Calu3 (cell line): Measurements from ENCODE around the gene SLC44A5. TPM values are rescaled to one million over a fixed set of nuclear protein-coding genes. Genes with fewer than 3 reads are reported as not detected.

Experiments
- BruUV-seq: library from RNA; stranded (reverse); fragments of 400-500 nt; replicated peaks from 2 replicates; lab custom pipeline; 2021; lab: Mats Ljungman, UMichigan
- CTCF ChIA-PET: fragments of 300-600 bp; sonication (Branson Sonifier 250); formaldehyde crosslinking; loops from one replicate; lab custom pipeline; 2022; ENCODE audit warnings: antibody characterized with exemption; lab: Charles Lee
- DNase-seq: peaks from one replicate; pipeline ENCODE4 v3.0.0; 2022
- H3K27ac Mint-ChIP-seq: one replicate; pipeline ENCODE4 v1.8.0; 2022; ENCODE audit warnings: mixed read lengths; ENCODE audit not compliant: unreplicated experiment
- H3K27me3 Mint-ChIP-seq: one replicate; pipeline ENCODE4 v1.8.0; 2022; ENCODE audit warnings: mixed read lengths; ENCODE audit not compliant: unreplicated experiment
- H3K36me3 Mint-ChIP-seq: one replicate; pipeline ENCODE4 v1.8.0; 2022; ENCODE audit warnings: mild to moderate bottlenecking, moderate library complexity, mixed read lengths; ENCODE audit not compliant: insufficient read depth, unreplicated experiment
- H3K4me1 Mint-ChIP-seq: one replicate; pipeline ENCODE4 v1.8.0; 2022; ENCODE audit warnings: mild to moderate bottlenecking, low read depth, mixed read lengths; ENCODE audit not compliant: unreplicated experiment
- H3K4me3 Mint-ChIP-seq: one replicate; pipeline ENCODE4 v1.8.0; 2022; ENCODE audit warnings: mild to moderate bottlenecking, low read depth, moderate library complexity, mixed read lengths; ENCODE audit not compliant: unreplicated experiment
- H3K9me3 Mint-ChIP-seq: one replicate; pipeline ENCODE4 v1.8.0; 2022; ENCODE audit warnings: low read depth, mixed read lengths; ENCODE audit not compliant: unreplicated experiment
- intact Hi-C: fragments of 100-400 bp; cut with micrococcal nuclease; formaldehyde crosslinking; loops from one replicate; pipeline ENCODE4 v1.10.0; 2022; ENCODE audit not compliant: unreplicated experiment
- total RNA-seq: library from RNA; stranded (reverse); gene quantifications from 2 replicates; pipeline ENCODE4 v1.2.3, GENCODE V29; 2022
- TF ChIP-seq, protein P1 (sequence below): fragments of 200-600 bp; IDR thresholded peaks from one replicate; pipeline ENCODE4 v1.8.0; 2022; ENCODE audit warnings: antibody characterized with exemption; ENCODE audit not compliant: unreplicated experiment

SLC44A5 gene
- total RNA-seq, 1 experiment from 2014 or later: 5.8 TPM

- BruUV-seq: no TSS peak
- DNase-seq: no peak
- H3K36me3 Mint-ChIP-seq: no peaks in the 10 kb centered on the region
- H3K4me3 Mint-ChIP-seq: no peak overlapping the region
- intact Hi-C loops: no loop called here
- H3K4me1 Mint-ChIP-seq: no peaks in the 10 kb centered on the region
- CTCF ChIA-PET: no interaction called here
- no peaks in the 10 kb centered on the region for H3K27me3 Mint-ChIP-seq
- no peaks in the 10 kb centered on the region for H3K9me3 Mint-ChIP-seq
- H3K27ac Mint-ChIP-seq: no peak overlapping the region
- TF ChIP-seq, protein P1, sequence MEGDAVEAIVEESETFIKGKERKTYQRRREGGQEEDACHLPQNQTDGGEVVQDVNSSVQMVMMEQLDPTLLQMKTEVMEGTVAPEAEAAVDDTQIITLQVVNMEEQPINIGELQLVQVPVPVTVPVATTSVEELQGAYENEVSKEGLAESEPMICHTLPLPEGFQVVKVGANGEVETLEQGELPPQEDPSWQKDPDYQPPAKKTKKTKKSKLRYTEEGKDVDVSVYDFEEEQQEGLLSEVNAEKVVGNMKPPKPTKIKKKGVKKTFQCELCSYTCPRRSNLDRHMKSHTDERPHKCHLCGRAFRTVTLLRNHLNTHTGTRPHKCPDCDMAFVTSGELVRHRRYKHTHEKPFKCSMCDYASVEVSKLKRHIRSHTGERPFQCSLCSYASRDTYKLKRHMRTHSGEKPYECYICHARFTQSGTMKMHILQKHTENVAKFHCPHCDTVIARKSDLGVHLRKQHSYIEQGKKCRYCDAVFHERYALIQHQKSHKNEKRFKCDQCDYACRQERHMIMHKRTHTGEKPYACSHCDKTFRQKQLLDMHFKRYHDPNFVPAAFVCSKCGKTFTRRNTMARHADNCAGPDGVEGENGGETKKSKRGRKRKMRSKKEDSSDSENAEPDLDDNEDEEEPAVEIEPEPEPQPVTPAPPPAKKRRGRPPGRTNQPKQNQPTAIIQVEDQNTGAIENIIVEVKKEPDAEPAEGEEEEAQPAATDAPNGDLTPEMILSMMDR: no peak
These were observed 376.4 kb downstream of the SLC44A5 start for GRCh38 chr1:75234562-75234961.

DNA sequence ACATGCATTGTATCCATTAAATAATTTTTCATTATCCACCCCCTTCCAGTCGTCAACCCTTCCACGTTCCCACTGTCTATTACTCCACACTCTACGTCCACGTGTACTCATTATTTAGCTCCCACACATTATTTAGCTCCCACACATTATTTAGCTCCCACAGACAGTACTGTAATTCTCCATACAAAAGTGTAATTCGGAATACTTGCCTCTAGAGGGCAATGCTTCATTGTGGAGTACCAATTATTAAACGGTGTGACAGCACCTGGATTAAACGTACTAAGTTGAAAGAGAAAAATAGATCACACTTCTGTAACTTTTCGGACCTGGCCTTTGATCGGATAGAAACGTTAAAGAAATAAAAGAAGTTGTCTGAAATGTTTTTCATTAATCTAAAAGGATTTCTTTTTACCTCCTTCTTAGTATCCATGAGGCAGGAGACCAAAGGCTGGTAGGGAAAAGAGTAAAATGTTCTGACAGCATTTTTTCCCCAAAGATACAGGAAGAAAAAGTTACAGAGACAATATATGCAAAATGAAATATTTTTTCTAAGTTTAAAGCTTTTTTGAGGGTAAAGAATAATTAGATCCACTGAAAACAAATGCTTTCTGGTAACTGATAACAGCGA is 377.5 kb downstream of the SLC44A5 start:
- TF ChIP-seq, protein P1: peak; percentile 45
- CTCF ChIA-PET: interaction anchor here (0.5 to 1.4 kb wide), 6 partner anchors 32 to 558 kb away, joined by 3 to 4 read pairs (median 3); partner anchors contain the start of gene RABGGTB
- Mint-ChIP-seq H3K4me1 (no peaks in the 10 kb centered on the region), H3K36me3 (no peaks in the 10 kb centered on the region), H3K9me3 (no peaks in the 10 kb centered on the region), H3K4me3 (no peak overlapping the region), H3K27ac (no peak overlapping the region), H3K27me3 (no peaks in the 10 kb centered on the region)
- no TSS peak for BruUV-seq
- intact Hi-C loops: loop anchor here (1.0 kb wide), 1 partner anchor 399 kb away; no protein-coding TSS in a partner anchor
- DNase-seq: peak; percentile 6

DNA sequence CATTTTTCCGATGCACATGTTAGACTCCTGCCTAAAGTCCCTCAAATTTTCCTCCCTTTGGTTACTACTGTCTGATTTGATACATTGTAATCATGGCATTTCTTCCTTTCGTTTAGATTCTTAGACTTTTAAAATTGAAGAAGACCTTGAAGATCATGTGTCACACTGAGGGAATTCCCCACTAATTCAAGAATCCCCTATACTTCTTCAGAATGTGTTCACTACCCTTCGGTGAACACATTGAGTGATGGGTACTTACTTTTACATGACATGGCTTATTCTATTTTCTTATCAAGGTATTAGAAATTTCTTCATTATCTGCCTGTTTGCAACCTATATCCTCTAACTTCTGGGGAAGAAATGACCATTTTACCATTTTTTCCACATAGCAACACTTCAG is 390.8 kb downstream of the SLC44A5 start:
- Mint-ChIP-seq H3K27me3 (no peaks in the 10 kb centered on the region), H3K36me3 (no peaks in the 10 kb centered on the region), H3K9me3 (no peaks in the 10 kb centered on the region), H3K4me1 (no peaks in the 10 kb centered on the region), H3K27ac (no peak overlapping the region), H3K4me3 (no peak overlapping the region)
- TF ChIP-seq, protein P1: no peak
- intact Hi-C loops: no loop called here
- no peak for DNase-seq
- CTCF ChIA-PET: no interaction called here
- BruUV-seq: no TSS peak

GRCh38 chr1:75214017-75214416 is 396.9 kb downstream of the SLC44A5 start:
- H3K4me3 Mint-ChIP-seq: no peak overlapping the region
- no peaks in the 10 kb centered on the region for H3K9me3 Mint-ChIP-seq
- H3K36me3 Mint-ChIP-seq: no peaks in the 10 kb centered on the region
- H3K4me1 Mint-ChIP-seq: no peaks in the 10 kb centered on the region
- BruUV-seq: no TSS peak
- TF ChIP-seq, protein P1: no peak
- CTCF ChIA-PET: interaction anchor here (0.5 kb wide), 1 partner anchor 487 kb away, joined by 5 read pairs; no protein-coding TSS in a partner anchor
- no peak overlapping the region for H3K27ac Mint-ChIP-seq
- no peaks in the 10 kb centered on the region for H3K27me3 Mint-ChIP-seq
- DNase-seq: no peak
- intact Hi-C loops: no loop called here
